ENCODE results near the gene TTLL11. TPM values are rescaled to one million over a fixed set of nuclear protein-coding genes. Genes with fewer than 3 reads are reported as not detected.
A peak's percentile ranks its signal among the peaks of the same experiment; 100 is the strongest.
"Not testable (repeated sequence)": the region's sequence is repeated elsewhere in the genome, so short reads cannot be mapped to it uniquely, and the experiment has no call there.

TTLL11 gene
- total and polyA plus RNA-seq, 4 donors, result 3.6 to 7.8 (median 5.9) TPM

- 76 to 85% methylated on average over 5 of the region's 5 CpGs for WGBS, 2 donors
Measured at GRCh38 chr9:122075135-122076030, 17.7 kb downstream of the TTLL11 start.

GRCh38 chr9:122071715-122072114 lies 21.4 kb downstream of the TTLL11 start:
- 96 to 98% methylated on average over 3 of the region's 3 CpGs for WGBS, 2 donors

More at GRCh38 chr9:122075135-122076030, 17.7 kb downstream of the TTLL11 start:
- H3K9me3 ChIP-seq (ENCODE audit: control insufficient read depth in 4 of 4, insufficient read depth in 3 of 4, low read length in 3 of 4), result peaks cover 0 to 4% (median under 1%) of the 10 kb centered on the region in 4 donors
- no peak for DNase-seq
- peaks cover 0 to 3% (median under 1%) of the 10 kb centered on the region in 4 donors for H3K36me3 ChIP-seq (ENCODE audit: control insufficient read depth in 4 of 4, insufficient read depth in 4 of 4, low read length in 4 of 4)
- no peak overlapping the region for H3K9ac ChIP-seq (ENCODE audit: insufficient read depth in 1 of 2, low read length in 2 of 2)
- H3K27me3 ChIP-seq (ENCODE audit: control insufficient read depth in 3 of 3, insufficient read depth in 3 of 3, low read length in 2 of 3), result no peaks in the 10 kb centered on the region
- TF ChIP-seq CTCF (IDR thresholded peaks at IDR 0.05; ENCODE audit: control extremely low read depth, extremely low read depth), result no peak
- peak overlapping the region in 1 of 2 donors; percentile 3 for H3K27ac ChIP-seq (ENCODE audit: low read depth in 1 of 2, low read length in 1 of 2)
- H3K4me3 ChIP-seq, result no peak overlapping the region
- ATAC-seq (ENCODE audit: insufficient read depth, low FRiP score), result no peak
- peaks cover 0 to 5% (median under 1%) of the 10 kb centered on the region in 5 donors for H3K4me1 ChIP-seq (ENCODE audit: control insufficient read depth in 5 of 5, insufficient read depth in 5 of 5, low read length in 5 of 5)

GRCh38 chr9:122070728-122071515 lies 22.2 kb downstream of the TTLL11 start:
- no peak for ATAC-seq (ENCODE audit: insufficient read depth, low FRiP score)
- peaks cover 0 to 1% (median 0%) of the 10 kb centered on the region in 4 donors for H3K36me3 ChIP-seq (ENCODE audit: control insufficient read depth in 4 of 4, insufficient read depth in 4 of 4, low read length in 4 of 4)
- no peaks in the 10 kb centered on the region for H3K27me3 ChIP-seq (ENCODE audit: control insufficient read depth in 3 of 3, insufficient read depth in 3 of 3, low read length in 2 of 3)
- WGBS, 2 donors, result 91 to 93% methylated on average over 15 of the region's 15 CpGs
- H3K4me3 ChIP-seq, result no peak overlapping the region
- no peak overlapping the region for H3K27ac ChIP-seq (ENCODE audit: low read depth in 1 of 2, low read length in 1 of 2)
- H3K9me3 ChIP-seq (ENCODE audit: control insufficient read depth in 4 of 4, insufficient read depth in 3 of 4, low read length in 3 of 4), result no peaks in the 10 kb centered on the region
- no peak for DNase-seq
- H3K4me1 ChIP-seq (ENCODE audit: control insufficient read depth in 5 of 5, insufficient read depth in 5 of 5, low read length in 5 of 5), result peaks cover 0 to 9% (median 0%) of the 10 kb centered on the region in 5 donors
- TF ChIP-seq CTCF (IDR thresholded peaks at IDR 0.05; ENCODE audit: control extremely low read depth, extremely low read depth), result no peak
- no peak overlapping the region for H3K9ac ChIP-seq (ENCODE audit: insufficient read depth in 1 of 2, low read length in 2 of 2)

More at GRCh38 chr9:122071715-122072114, 21.4 kb downstream of the TTLL11 start:
- Histone ChIP-seq H3K4me3 (no peak overlapping the region), H3K9me3 (ENCODE audit: control insufficient read depth in 4 of 4, insufficient read depth in 3 of 4, low read length in 3 of 4) (no peaks in the 10 kb centered on the region), H3K27me3 (ENCODE audit: control insufficient read depth in 3 of 3, insufficient read depth in 3 of 3, low read length in 2 of 3) (no peaks in the 10 kb centered on the region), H3K9ac (ENCODE audit: insufficient read depth in 1 of 2, low read length in 2 of 2) (no peak overlapping the region), H3K36me3 (ENCODE audit: control insufficient read depth in 4 of 4, insufficient read depth in 4 of 4, low read length in 4 of 4) (peaks cover 0 to 3% (median 0%) of the 10 kb centered on the region in 4 donors), H3K27ac (ENCODE audit: low read depth in 1 of 2, low read length in 1 of 2) (no peak overlapping the region), H3K4me1 (ENCODE audit: control insufficient read depth in 5 of 5, insufficient read depth in 5 of 5, low read length in 5 of 5) (peaks cover 0 to 6% (median 0%) of the 10 kb centered on the region in 5 donors)
- DNase-seq, result no peak
- ATAC-seq (ENCODE audit: insufficient read depth, low FRiP score), result no peak
- no peak for TF ChIP-seq CTCF (IDR thresholded peaks at IDR 0.05; ENCODE audit: control extremely low read depth, extremely low read depth)

- Histone ChIP-seq H3K4me1 (ENCODE audit: control insufficient read depth in 5 of 5, insufficient read depth in 5 of 5, low read length in 5 of 5) (peaks cover 0 to 22% (median 0%) of the 10 kb centered on the region in 5 donors), H3K27ac (ENCODE audit: low read depth in 1 of 2, low read length in 1 of 2) (peak overlapping the region in 1 of 2 donors; percentile 23)
- not testable (repeated sequence) for DNase-seq; H3K9ac ChIP-seq (ENCODE audit: insufficient read depth in 1 of 2, low read length in 2 of 2); H3K36me3 ChIP-seq (ENCODE audit: control insufficient read depth in 4 of 4, insufficient read depth in 4 of 4, low read length in 4 of 4); H3K27me3 ChIP-seq (ENCODE audit: control insufficient read depth in 3 of 3, insufficient read depth in 3 of 3, low read length in 2 of 3); H3K4me3 ChIP-seq; H3K9me3 ChIP-seq (ENCODE audit: control insufficient read depth in 4 of 4, insufficient read depth in 3 of 4, low read length in 3 of 4); ATAC-seq (ENCODE audit: insufficient read depth, low FRiP score)
- 76 to 82% methylated on average over 1 of the region's 1 CpG for WGBS, 2 donors
Measured at GRCh38 chr9:122066680-122067079, 26.4 kb downstream of the TTLL11 start.
